GM18508 (cell line): ENCODE measurements around the gene MYEOV.
A peak's percentile ranks its signal among the peaks of the same experiment; 100 is the strongest.

Experiments
- ATAC-seq: cut with Tn5 transposase; IDR thresholded peaks from one replicate; pipeline ENCODE4 v1.9.1; 2021; ENCODE audit warnings: moderate number of reproducible peaks; ENCODE audit not compliant: insufficient read depth, unreplicated experiment

MYEOV gene

DNA sequence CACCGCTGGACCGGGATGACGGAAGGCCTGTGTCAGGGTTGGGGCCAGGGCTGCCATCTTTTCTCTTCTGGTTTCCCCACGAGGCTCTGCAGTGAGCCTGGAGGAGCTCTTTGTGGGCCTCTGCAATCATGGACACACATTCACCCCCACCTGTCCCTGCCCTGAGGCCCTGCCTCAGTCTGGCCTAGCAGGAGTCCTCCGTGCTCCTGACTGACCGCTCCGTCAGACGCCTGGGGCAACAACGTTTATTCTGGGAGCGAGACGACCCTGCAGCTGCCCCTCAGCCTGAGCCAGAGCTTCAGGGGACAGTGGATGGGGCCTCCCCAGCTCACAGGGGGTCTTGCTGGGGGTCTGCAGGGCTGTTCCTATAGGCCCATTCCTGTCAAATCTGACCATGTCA is 8.2 kb upstream of the MYEOV start:
- no peak for ATAC-seq

DNA sequence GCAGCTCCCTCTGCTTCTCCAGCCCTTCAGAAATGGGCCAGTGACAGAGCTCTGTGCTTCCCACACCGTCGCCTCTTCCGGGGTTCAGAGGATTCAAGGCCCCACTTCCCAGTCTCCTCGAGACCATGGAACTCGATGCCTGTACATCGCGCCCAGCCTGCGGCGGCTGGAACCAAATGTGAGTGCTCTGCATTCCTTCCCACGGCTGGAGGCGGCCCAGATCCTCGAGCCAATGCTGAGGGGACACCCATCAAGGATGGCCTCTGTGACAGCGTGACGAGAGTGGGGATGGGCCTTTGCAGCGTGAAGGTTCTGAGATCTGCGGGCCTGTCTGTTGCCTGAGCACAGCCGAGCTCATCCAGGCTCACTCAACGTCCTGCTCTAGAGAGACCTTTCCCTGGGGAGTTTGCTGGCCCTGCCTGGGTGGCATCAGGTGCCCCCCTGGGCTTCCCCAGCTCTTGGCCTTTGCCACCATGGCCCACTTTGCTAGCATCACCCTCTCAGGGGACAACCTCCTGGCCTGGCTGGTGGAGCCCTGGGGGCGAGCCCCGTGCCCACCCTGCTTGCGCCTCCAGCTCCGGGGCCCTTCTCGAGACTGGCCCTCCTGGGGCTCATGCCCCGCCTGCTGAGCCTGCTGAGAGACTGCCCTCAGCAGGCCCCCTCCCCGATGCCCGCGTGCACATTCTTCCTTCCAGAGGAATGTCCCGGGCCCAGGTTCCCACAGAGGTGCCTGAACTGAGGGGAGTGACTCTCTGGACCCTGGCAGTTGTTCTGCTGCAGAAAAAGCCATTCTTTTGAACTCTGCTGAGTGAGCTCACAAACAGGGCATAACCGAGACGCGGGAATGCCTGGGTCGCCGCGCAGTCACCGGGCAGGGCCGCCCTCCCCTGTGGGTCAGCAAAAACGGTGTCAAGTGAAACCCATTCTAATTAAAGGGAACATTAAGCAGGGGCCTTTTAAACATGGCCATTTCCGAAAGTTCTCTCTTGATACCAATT is 7.3 kb upstream of the MYEOV start:
- no peak for ATAC-seq

DNA sequence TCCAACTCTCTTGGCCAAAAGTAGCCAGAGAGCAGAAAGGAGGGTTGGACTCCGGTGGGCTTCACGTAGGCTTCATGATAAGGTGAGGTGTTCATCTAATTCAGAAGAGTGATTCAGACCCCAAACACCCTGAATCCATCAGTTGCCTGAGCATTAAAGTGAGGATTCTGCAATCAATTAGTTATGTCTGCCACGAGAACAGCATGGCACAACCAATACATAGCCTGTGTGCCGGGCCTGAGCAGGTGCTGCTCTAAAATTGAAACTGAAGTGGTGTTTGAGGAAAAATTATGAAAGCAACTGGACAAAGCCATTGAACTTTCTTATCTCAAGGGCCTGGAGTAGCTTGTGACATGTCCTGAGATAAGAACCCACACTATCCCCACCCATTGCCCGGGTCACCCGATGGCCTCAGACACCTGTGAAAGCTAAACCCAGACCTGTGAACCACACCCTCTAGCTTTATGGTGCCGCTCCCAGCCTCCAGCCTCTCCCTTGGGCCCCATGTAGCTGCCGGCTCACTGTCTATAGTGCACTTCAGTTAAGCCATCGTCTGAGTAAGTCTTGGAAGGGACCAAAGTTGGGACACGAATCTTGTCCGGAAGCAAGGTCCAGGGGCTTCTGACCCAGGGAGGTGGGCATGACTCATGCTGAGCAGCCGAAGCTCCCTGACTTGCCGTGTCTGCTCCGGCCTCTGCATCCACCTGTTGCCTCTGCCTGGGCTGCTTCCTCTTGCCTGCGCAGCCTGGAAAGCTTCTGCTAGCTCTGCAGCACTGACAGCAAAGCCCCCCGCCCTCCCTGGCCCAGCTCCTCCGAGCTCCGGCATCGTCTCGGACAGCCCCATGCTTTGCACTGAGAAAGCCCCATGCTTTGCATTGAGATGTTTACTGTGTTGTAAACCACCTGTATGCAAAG is 5.7 kb upstream of the MYEOV start:
- no peak for ATAC-seq

DNA sequence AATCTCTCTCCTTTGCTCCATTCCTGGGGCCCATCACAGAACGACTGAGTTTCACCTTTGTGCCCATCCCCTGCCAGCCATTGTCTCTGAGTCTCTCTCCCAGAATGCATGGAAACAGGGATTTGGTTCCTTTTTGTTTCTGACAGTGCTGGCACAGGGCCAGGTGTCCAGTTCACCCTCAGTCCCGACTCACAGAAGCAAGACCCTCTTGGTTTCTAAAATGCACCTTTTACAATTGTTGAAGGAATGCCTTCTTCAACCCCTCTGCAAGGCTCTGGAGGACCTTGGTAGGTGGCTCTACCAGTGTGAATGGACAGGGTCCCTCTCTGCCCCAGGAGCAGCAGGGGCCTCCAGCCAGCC is 5.1 kb upstream of the MYEOV start:
- no peak for ATAC-seq

DNA sequence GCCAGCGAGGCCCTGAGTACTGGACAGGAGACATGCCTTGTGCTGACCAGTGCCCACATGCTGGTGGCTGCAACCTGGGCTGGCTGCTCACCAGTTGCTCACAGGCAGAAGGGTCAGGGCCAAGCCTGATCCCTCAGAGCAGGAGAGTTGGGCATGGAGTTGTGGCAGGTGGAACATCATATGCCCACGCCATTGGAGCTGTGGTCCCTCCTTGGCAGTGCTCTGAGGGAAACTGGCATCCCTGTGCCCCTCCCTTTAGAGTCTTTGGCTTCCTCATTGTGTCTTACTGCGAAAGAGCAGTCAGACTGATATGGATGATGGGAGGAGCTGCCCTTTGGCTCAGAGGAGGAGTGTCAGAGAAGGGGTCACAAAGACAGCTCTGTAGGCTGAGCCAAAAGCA is 3.1 kb upstream of the MYEOV start:
- no peak for ATAC-seq

DNA sequence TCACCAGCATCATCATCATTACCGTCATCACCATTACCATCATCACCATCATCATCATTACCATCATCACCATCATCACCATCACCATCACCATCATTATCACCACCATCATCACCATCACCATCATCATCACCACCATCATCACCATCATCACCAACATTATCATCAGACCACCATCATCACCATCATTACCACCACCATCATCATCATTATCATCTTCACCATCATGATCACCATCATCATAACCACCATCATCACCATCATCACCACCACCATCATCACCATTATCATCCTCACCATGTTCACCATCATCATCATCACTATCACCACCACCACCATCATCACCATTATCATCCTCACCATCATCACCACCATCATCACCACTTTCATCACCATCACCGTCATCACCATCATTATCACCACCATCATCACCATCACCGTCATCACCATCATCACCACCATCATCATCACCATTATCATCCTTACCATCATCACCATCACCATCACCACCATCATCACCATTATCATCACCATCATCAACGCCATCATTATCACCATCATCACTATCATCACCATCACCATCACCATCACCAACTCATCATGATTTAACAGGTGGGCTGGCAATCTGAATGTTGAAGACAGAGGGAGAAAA is 2.4 kb upstream of the MYEOV start:
- ATAC-seq: no peak

DNA sequence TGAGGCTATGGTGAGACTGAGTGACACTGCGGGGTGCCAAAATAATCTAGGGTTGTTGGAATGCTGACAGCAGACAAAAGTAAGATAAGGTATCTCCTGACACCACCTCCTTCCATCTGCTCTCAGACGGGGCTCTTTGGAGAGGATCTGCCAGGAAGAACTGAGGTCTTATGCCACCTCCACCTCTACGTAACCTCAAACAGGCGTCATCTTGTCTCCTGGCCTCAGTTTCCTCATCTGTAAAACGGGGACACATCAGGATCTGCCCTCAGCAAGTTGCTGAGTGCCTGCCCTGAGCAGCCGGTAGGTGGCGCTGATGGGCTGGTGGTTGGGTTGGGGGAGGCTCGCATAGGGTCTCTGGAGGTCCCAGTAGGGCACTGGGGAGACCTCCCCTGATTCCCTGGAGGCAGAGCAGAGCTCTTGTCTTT is 1.7 kb upstream of the MYEOV start:
- no peak for ATAC-seq

DNA sequence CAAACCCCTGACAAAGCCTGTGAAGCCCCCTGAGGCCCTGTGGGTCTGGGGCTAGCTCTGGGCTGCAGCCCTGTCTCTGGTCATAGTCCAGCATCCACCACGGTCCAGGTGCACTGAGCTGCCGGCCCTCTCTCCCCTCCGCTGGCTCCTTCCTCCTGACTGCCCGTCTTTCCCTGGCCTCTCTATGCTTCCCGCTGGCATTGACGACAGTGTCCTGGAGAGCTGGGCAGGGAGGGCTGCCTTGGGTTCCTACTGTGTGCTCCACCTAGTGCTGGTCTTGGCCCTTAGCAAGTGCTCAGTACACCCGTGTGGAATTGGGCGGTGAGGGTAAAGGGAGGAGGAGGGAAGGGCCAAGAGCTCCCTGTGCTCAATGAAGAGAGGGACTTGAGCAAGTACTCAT is 868 bp upstream of the MYEOV start:
- no peak for ATAC-seq

DNA sequence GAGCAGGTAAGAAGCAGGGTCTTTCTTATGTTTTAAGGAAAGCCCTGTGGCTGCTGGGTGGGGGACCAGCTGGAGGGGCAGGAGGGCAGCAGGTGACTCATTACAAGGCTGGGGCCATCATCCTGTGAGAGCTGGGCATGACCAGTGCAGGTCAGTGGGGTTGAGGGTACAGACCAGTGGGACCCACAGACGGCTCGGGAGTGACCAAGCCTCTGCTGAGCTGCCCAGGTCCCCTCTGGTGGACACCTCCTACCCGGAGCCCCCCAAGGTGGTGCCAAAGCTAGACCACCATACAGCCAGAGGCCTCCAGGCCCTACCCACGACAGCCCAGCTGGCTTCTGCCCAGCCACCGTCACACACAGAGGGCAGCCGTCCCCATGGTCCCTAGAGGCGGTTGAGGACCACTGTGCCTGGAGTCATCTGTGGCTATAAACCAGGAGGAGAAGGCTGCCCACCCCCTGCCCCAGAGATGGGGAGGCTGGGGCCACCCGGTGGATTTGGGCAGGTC is 670 bp downstream of the MYEOV start:
- ATAC-seq: no peak

DNA sequence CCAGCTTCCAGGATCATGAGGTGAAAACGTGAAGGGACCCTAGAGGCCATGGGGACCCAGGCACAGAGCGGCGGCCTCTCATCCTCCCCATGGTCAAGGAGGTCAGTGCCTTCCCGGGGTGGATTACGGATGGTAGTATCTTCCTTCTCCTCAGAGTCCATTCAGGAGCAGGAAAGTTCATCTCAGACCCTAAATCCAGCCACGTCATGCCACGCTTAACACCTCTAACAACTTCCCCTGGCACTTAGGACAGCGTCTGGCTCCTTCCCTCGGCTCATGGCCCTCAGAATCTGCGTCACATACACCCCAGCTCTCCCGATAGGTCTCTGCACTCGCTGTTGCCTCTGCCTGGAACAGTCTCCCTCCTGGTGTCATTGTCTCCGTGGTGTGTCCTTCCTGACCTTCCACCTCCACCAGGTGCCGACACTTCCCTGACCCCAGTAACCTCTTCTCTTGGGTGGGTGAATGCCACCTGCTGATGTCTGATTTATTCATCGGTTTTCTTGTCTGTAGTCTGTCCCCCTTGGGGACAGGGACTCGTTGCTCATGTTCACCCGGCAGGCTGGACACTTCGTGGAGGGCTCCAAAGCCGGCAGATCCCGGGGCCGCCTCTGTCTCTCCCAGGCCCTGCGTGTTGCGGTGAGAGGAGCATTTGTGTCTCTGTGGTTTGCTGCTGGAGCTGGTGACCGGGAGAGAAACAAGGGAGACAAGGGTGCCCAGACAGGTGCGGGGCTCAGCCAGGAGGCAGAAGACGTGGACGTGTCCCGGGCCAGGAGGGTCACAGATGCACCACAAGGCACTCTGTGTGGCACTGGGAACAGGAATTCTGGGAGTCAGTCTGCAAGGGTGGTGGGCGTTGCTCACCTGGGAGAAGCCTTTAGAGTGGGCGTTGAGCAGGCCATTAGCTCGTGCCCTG is 1.4 kb downstream of the MYEOV start:
- ATAC-seq: no peak

DNA sequence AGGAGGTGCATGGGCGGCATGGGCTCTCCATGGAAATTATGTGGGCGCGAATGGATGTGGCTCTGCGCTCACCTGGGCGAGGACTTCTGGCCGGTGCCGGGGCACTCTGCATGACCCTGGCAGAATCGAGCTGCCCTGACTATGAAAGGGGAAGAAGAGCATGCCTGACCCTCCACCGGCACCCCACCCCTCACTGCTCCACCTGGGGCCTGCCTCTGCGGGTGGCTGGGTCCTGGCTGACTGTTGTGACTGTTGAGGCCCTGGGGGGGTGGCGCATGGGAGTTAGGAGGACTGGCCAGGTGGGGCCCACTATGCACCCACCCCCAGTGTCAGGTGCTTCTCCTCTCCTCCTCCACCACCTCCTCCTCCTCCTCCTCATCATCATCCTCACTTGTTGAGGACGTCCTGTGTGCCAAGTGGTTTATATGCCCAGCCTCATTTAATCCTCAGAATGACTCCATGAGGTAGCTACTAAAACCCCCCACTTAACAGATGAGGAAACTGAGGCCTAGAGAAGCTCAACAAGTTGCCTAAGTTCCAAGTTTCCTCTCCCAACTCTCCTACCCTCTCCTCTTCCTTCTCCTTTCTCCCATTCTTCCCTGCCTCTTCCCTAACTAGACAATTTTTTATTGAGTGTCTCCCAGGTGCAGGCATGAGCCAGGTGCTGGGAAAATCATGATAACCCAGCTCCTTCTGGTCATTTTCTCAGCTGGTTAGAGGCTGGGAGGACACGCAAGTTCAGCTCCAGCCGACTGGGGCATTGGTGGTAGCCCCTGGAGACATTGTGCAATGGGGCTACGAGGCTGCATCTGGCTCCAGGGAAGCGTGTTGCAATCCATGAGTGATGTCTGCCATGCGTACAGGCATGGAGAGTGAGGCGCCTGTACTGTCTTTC is 2.3 kb downstream of the MYEOV start:
- no peak for ATAC-seq

DNA sequence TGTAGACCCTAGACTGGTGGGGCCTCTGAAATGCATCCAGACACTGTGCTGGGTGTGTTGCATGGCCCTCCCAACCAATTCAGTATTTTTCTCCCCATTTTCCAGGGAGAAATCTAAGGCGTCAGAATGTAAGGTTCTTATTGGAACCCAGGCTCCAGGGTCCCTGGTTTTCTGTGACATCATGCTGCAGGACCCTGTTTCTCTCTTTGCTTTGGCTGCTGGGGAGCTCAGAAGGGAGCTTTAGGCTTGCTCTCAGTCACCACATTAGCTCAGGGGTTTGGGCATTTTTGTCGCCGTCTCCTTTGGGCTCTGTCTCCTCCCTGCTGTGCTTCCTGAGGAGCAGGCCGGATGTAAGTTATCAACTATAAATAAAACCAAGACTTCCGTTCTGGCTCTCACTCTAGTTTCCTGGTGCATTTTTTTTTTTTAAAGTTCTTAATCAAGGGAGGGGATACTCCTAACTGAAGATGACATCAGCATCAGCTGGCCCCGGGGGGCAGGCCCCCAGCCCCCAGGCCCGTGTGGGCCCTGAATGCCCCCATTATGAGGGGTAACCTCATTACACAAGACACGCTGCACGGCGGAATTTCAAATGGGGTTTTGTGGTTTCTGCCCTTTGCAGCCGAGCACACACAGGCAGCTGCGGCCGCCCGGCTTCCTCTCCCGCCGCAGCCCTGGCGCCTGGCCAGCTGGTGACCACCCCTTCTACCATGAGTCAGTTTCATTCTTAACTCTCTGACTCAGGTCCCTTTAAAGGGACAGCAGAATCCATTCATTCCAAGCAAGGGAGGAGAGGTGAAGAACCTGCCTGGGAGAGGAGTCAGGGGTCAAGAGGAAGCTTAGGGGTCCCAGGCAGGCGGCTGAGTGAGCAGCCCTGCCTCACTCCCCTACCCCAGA is 3.2 kb downstream of the MYEOV start:
- peak; percentile 35 for ATAC-seq

DNA sequence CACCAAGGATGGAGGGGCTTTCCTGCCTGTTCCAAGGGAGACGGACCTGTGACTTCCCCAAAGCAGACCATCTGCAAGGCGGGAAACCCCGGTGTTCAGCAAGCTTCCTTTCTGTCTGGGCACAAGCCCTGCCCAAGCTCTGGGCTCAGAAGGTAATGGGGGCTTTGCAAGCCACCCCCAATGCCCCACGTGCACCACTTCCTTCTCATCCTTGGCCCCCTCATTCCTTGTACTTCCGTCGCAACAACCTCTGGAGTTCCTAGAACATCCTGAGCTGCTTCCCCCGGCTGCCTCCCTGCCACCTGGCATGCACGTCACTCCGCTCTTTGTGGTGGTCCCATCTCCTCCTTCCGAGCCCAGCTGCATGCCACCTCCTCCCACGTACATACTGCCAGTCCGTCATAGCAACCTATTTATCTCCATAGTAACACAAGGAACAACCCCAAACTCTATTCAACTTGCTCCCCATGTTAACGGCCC is 3.9 kb downstream of the MYEOV start:
- peak; percentile 30 for ATAC-seq

DNA sequence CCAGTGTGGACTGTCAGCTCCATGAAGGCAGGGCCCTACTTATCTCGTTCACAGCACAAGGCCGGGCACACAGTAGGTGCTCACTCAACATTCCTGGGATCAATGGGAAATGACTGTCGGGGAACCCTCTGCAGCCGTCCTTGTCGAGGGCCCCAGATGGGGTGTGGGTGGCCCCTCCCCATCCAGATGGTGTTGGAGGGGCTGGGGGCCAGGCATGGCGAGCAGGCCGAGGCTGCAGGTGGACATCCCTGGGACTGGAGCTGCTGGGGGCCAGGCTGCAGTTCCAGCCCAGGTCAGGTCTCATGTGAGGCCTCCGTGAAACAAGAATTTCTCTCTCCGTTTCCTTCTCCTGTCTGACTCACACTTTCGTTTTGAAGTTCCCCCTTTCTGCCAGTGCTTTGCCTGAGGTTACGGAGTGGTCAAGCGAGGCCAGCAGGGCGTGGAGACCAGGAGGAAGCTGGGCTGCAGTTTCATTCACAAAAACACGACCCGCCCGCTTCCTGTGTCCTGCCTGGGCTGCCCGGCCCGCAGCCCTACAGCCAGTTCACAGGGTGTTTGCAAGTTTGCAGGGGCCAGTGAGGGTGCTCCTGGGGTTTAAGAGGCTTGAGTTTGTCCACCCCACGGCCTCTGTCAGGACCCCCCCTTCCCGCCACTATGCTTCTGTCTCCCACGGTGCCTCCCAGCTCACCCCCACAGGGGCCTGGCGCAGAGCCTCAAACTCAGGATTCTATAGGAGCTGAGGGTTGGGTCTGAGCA is 4.5 kb downstream of the MYEOV start:
- ATAC-seq: no peak

DNA sequence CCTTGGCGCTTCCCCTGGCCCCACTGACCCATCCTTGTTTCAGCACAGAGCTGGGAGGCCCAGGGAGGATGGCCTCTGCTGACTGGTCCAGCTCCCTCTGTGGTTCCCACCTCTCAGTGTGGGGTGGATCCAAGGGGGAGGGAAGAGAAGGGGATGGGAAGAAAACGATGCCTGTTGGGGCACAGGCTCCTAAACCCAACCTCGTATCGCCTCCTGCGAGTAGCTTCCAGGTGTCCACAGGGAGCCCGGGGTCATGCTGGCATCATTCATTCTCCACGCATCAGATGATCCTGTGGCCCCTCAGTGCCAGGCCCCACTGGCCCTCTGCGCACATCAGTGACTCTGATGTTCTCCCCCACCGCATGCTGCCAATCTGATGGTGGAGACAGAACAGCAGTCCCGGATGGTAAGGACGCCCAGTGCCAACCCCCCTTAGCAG is 5.1 kb downstream of the MYEOV start:
- ATAC-seq: no peak

DNA sequence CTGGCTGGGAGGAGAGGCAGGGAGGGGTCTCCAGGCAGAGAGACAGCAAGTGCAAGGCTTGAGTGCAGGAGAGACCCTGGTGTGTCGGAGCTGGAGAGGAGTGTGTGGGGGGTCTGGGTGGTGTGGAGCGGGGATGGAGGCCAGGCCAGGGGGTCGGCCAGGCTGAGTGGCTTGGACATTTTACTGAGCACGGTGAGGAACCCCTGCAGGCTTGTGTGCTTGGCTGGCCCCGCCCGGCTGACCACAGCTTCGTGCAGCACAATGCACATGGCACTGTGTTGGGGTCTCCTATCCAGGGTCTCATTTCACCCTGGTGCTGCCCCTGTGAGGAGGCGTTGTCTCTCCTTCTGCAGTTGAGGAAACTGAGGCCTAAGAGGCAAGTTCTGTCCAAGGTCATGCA is 5.6 kb downstream of the MYEOV start:
- ATAC-seq: no peak
